ENCODE measurements around the gene PATL2. TPM values are rescaled to one million over a fixed set of nuclear protein-coding genes. Genes with fewer than 3 reads are reported as not detected.

Gene PATL2
- total and polyA plus RNA-seq, 2 experiments from 2014 or later = 0.19 TPM; not detected in 1

DNA sequence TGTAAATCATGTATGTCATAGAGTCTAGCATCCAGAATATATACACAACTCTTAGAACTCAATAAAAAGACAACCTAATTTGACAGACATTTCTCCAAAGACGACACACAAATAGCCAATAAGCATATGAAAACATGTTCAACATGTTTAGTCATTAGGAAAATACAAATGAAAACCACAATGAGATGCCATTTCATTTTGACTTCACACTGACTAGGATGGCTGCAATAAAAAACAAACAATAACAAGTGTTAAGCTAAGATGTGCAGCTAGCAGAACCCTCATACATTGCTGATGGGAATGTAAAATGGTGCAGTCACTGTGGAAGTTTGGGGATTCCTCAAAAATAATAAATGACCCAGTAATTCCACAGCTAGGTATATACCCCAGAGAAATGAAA is 64.1 kb downstream of the PATL2 start:
- H3K27ac ChIP-seq (ENCODE audit: low read depth) = no peak overlapping the region
- TF ChIP-seq EZH2phosphoT487 (IDR thresholded peaks at IDR 0.05; ENCODE audit: unreplicated experiment) = no peak
- TF ChIP-seq CREB1 (CRISPR knock-in tag; IDR thresholded peaks at IDR 0.05; ENCODE audit: low read depth) = no peak
- no peak for TF ChIP-seq ZNF331 (CRISPR knock-in tag; IDR thresholded peaks at IDR 0.05; ENCODE audit: low read depth)
- TF ChIP-seq, protein P1, sequence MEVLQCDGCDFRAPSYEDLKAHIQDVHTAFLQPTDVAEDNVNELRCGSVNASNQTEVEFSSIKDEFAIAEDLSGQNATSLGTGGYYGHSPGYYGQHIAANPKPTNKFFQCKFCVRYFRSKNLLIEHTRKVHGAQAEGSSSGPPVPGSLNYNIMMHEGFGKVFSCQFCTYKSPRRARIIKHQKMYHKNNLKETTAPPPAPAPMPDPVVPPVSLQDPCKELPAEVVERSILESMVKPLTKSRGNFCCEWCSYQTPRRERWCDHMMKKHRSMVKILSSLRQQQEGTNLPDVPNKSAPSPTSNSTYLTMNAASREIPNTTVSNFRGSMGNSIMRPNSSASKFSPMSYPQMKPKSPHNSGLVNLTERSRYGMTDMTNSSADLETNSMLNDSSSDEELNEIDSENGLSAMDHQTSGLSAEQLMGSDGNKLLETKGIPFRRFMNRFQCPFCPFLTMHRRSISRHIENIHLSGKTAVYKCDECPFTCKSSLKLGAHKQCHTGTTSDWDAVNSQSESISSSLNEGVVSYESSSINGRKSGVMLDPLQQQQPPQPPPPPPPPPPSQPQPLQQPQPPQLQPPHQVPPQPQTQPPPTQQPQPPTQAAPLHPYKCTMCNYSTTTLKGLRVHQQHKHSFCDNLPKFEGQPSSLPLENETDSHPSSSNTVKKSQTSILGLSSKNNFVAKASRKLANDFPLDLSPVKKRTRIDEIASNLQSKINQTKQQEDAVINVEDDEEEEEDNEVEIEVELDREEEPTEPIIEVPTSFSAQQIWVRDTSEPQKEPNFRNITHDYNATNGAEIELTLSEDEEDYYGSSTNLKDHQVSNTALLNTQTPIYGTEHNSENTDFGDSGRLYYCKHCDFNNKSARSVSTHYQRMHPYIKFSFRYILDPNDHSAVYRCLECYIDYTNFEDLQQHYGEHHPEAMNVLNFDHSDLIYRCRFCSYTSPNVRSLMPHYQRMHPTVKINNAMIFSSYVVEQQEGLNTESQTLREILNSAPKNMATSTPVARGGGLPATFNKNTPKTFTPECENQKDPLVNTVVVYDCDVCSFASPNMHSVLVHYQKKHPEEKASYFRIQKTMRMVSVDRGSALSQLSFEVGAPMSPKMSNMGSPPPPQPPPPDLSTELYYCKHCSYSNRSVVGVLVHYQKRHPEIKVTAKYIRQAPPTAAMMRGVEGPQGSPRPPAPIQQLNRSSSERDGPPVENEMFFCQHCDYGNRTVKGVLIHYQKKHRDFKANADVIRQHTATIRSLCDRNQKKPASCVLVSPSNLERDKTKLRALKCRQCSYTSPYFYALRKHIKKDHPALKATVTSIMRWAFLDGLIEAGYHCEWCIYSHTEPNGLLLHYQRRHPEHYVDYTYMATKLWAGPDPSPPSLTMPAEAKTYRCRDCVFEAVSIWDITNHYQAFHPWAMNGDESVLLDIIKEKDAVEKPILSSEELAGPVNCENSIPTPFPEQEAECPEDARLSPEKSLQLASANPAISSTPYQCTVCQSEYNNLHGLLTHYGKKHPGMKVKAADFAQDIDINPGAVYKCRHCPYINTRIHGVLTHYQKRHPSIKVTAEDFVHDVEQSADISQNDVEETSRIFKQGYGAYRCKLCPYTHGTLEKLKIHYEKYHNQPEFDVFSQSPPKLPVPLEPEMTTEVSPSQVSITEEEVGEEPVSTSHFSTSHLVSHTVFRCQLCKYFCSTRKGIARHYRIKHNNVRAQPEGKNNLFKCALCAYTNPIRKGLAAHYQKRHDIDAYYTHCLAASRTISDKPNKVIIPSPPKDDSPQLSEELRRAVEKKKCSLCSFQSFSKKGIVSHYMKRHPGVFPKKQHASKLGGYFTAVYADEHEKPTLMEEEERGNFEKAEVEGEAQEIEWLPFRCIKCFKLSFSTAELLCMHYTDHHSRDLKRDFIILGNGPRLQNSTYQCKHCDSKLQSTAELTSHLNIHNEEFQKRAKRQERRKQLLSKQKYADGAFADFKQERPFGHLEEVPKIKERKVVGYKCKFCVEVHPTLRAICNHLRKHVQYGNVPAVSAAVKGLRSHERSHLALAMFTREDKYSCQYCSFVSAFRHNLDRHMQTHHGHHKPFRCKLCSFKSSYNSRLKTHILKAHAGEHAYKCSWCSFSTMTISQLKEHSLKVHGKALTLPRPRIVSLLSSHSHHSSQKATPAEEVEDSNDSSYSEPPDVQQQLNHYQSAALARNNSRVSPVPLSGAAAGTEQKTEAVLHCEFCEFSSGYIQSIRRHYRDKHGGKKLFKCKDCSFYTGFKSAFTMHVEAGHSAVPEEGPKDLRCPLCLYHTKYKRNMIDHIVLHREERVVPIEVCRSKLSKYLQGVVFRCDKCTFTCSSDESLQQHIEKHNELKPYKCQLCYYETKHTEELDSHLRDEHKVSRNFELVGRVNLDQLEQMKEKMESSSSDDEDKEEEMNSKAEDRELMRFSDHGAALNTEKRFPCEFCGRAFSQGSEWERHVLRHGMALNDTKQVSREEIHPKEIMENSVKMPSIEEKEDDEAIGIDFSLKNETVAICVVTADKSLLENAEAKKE (CRISPR knock-in tag; IDR thresholded peaks at IDR 0.05) = no peak
- TF ChIP-seq STAT1 (IDR thresholded peaks at IDR 0.05; ENCODE audit: unreplicated experiment) = no peak
- H3K4me2 ChIP-seq = no peak overlapping the region
- H3K79me2 ChIP-seq (replicated peaks; ENCODE audit: insufficient read depth) = peaks cover 28% of the 10 kb centered on the region
- ATAC-seq (no peak), DNase-seq (ENCODE audit: low spot score) (no peak)
- H3K9me2 ChIP-seq (ENCODE audit: insufficient read depth) = no peaks in the 10 kb centered on the region
- no peaks in the 10 kb centered on the region for H3K4me1 ChIP-seq (ENCODE audit: insufficient read depth)
- no peaks in the 10 kb centered on the region for H4K20me1 ChIP-seq (replicated peaks; ENCODE audit: insufficient read depth)
- H3K4me1 Mint-ChIP-seq = peaks cover 5% of the 10 kb centered on the region; the same call in 1 of the 3 replicates
- no peak overlapping the region for H3K4me3 ChIP-seq
- no peak overlapping the region for H3K27ac Mint-ChIP-seq
- no peaks in the 10 kb centered on the region for H3F3A ChIP-seq (replicated peaks; ENCODE audit: low read depth)
- peaks cover 5% of the 10 kb centered on the region; the same call in 1 of the 3 replicates for H3K9me3 Mint-ChIP-seq
- no peak overlapping the region for H2AFZ ChIP-seq
- H3K36me3 ChIP-seq (ENCODE audit: insufficient read depth) = peaks cover 10% of the 10 kb centered on the region
- H3K27me3 ChIP-seq (ENCODE audit: insufficient read depth) = no peaks in the 10 kb centered on the region
- no peak overlapping the region for H3K4me3 Mint-ChIP-seq
- H3K27me3 Mint-ChIP-seq (ENCODE audit: insufficient read depth, low read depth, poor library complexity) = peaks cover 8% of the 10 kb centered on the region
- H3K36me3 Mint-ChIP-seq (ENCODE audit: low read depth) = peaks cover 67% of the 10 kb centered on the region

DNA sequence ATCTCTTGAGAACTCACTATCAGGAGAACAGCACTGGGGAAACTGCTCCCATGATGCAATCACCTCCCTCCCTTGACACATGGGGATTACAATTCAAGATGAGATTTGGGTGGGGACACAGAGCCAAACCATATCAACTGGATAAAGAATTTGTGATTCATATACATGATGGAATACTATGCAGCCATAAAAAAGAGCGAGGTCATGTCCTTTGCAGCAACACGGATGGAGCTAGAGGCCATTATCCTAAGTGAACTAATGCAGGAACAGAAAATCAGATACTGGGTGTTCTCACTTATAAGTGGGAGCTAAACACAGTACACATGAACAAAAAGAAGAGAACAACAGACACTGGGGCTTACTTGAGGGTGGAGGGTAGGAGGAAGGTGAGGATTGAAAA is 64.7 kb downstream of the PATL2 start:
- Mint-ChIP-seq H3K4me1 (peaks cover 5% of the 10 kb centered on the region; the same call in 1 of the 3 replicates), H3K36me3 (ENCODE audit: low read depth) (peaks cover 67% of the 10 kb centered on the region), H3K27ac (no peak overlapping the region), H3K4me3 (no peak overlapping the region), H3K9me3 (peaks cover 5% of the 10 kb centered on the region; the same call in 1 of the 3 replicates), H3K27me3 (ENCODE audit: insufficient read depth, low read depth, poor library complexity) (peaks cover 8% of the 10 kb centered on the region)
- H3K9me2 ChIP-seq (ENCODE audit: insufficient read depth) = no peaks in the 10 kb centered on the region
- ATAC-seq (no peak), DNase-seq (ENCODE audit: low spot score) (no peak)
- no peak overlapping the region for H3K4me3 ChIP-seq
- no peaks in the 10 kb centered on the region for H3K4me1 ChIP-seq (ENCODE audit: insufficient read depth)
- H3F3A ChIP-seq (replicated peaks; ENCODE audit: low read depth) = no peaks in the 10 kb centered on the region
- no peaks in the 10 kb centered on the region for H4K20me1 ChIP-seq (replicated peaks; ENCODE audit: insufficient read depth)
- no peak overlapping the region for H2AFZ ChIP-seq
- H3K4me2 ChIP-seq = no peak overlapping the region
- peaks cover 4% of the 10 kb centered on the region for H3K36me3 ChIP-seq (ENCODE audit: insufficient read depth)
- peak overlapping the region; percentile 58; the same call in 1 of the 2 replicates for H3K27ac ChIP-seq (ENCODE audit: low read depth)
- H3K79me2 ChIP-seq (replicated peaks; ENCODE audit: insufficient read depth) = peaks cover 28% of the 10 kb centered on the region
- H3K27me3 ChIP-seq (ENCODE audit: insufficient read depth) = no peaks in the 10 kb centered on the region
- TF ChIP-seq, protein P2, sequence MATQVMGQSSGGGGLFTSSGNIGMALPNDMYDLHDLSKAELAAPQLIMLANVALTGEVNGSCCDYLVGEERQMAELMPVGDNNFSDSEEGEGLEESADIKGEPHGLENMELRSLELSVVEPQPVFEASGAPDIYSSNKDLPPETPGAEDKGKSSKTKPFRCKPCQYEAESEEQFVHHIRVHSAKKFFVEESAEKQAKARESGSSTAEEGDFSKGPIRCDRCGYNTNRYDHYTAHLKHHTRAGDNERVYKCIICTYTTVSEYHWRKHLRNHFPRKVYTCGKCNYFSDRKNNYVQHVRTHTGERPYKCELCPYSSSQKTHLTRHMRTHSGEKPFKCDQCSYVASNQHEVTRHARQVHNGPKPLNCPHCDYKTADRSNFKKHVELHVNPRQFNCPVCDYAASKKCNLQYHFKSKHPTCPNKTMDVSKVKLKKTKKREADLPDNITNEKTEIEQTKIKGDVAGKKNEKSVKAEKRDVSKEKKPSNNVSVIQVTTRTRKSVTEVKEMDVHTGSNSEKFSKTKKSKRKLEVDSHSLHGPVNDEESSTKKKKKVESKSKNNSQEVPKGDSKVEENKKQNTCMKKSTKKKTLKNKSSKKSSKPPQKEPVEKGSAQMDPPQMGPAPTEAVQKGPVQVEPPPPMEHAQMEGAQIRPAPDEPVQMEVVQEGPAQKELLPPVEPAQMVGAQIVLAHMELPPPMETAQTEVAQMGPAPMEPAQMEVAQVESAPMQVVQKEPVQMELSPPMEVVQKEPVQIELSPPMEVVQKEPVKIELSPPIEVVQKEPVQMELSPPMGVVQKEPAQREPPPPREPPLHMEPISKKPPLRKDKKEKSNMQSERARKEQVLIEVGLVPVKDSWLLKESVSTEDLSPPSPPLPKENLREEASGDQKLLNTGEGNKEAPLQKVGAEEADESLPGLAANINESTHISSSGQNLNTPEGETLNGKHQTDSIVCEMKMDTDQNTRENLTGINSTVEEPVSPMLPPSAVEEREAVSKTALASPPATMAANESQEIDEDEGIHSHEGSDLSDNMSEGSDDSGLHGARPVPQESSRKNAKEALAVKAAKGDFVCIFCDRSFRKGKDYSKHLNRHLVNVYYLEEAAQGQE (IDR thresholded peaks at IDR 0.05; ENCODE audit: unreplicated experiment) = no peak
- no peak for TF ChIP-seq EZH2phosphoT487 (IDR thresholded peaks at IDR 0.05; ENCODE audit: unreplicated experiment)
- no peak for TF ChIP-seq NANOG (IDR thresholded peaks at IDR 0.05; ENCODE audit: borderline replicate concordance)
- TF ChIP-seq JUNB (IDR thresholded peaks at IDR 0.05; ENCODE audit: unreplicated experiment) = no peak
- TF ChIP-seq ZNF331 (CRISPR knock-in tag; IDR thresholded peaks at IDR 0.05; ENCODE audit: low read depth) = no peak
- TF ChIP-seq CREB1 (CRISPR knock-in tag; IDR thresholded peaks at IDR 0.05; ENCODE audit: low read depth) = no peak
- TF ChIP-seq STAT1 (IDR thresholded peaks at IDR 0.05; ENCODE audit: unreplicated experiment) = no peak
- TF ChIP-seq, protein P3, sequence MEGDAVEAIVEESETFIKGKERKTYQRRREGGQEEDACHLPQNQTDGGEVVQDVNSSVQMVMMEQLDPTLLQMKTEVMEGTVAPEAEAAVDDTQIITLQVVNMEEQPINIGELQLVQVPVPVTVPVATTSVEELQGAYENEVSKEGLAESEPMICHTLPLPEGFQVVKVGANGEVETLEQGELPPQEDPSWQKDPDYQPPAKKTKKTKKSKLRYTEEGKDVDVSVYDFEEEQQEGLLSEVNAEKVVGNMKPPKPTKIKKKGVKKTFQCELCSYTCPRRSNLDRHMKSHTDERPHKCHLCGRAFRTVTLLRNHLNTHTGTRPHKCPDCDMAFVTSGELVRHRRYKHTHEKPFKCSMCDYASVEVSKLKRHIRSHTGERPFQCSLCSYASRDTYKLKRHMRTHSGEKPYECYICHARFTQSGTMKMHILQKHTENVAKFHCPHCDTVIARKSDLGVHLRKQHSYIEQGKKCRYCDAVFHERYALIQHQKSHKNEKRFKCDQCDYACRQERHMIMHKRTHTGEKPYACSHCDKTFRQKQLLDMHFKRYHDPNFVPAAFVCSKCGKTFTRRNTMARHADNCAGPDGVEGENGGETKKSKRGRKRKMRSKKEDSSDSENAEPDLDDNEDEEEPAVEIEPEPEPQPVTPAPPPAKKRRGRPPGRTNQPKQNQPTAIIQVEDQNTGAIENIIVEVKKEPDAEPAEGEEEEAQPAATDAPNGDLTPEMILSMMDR (conservative IDR thresholded peaks at IDR 0.05; ENCODE audit: low read depth in 2 of 2) = no peak
